Daoy (cell line): ENCODE results near the gene LIMA1. TPM values are rescaled to one million over a fixed set of nuclear protein-coding genes. Genes with fewer than 3 reads are reported as not detected.
"Not testable (repeated sequence)": the region's sequence is repeated elsewhere in the genome, so short reads cannot be mapped to it uniquely, and the experiment has no call there.

ENCODE experiments used
- DNase-seq: peaks from one replicate; pipeline ENCODE4 v3.0.0-alpha.2; 2015; ENCODE audit warnings: low read depth
- total RNA-seq: library from RNA; depleted of rRNA; stranded (reverse); fragments of >200 nt; shearing (Covaris generic); gene quantifications from 2 replicates; pipeline ENCODE4 v1.2.3, GENCODE V29; 2014

The LIMA1 gene
- total RNA-seq, 1 experiment from 2014 or later = 166 TPM

- DNase-seq = peak; percentile 61
Measured at GRCh38 chr12:50187084-50187900, 96.0 kb downstream of the LIMA1 start.

- DNase-seq = peak; percentile 46
Measured at GRCh38 chr12:50186681-50187080, 96.6 kb downstream of the LIMA1 start.

GRCh38 chr12:50185970-50186663 is 97.2 kb downstream of the LIMA1 start:
- peak; percentile 81 for DNase-seq

- DNase-seq = no peak
Measured at GRCh38 chr12:50185301-50185895, 97.9 kb downstream of the LIMA1 start.

- DNase-seq = no peak
Measured at GRCh38 chr12:50184261-50184660, 99.1 kb downstream of the LIMA1 start.

- no peak for DNase-seq
Measured at GRCh38 chr12:50182461-50182860, 100.9 kb downstream of the LIMA1 start.

DNA sequence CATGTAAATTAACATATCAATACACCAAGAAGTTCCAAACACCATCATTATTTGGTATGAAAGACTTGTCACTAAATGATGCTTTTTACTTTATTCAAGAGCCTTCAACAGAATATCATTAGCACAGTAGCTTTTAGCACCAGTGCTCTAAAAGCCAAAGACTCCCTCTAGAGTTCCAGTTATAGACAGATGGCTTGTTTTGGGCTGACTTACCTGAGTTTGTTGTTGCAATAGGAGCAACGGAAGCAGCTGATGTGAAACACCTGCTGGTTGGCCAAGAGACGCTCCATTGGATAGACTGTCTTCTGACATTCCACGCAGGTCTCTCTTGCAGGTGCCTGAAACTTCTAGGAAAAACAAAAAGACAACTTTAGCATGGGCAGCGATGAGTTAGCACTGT is 101.6 kb downstream of the LIMA1 start:
- DNase-seq = no peak

- DNase-seq = no peak
Measured at GRCh38 chr12:50175716-50176026, 107.6 kb downstream of the LIMA1 start.

- DNase-seq = peak; percentile 58
Measured at GRCh38 chr12:50174971-50175715, 108.2 kb downstream of the LIMA1 start.

- peak; percentile 100 for DNase-seq
Measured at GRCh38 chr12:50167049-50167828, 116.1 kb downstream of the LIMA1 start, which contains the start of gene CERS5. TSS of gene CERS5 (minus strand) at chr12:50167369. CDS start at chr12:50167297, 72 bp downstream.

DNA sequence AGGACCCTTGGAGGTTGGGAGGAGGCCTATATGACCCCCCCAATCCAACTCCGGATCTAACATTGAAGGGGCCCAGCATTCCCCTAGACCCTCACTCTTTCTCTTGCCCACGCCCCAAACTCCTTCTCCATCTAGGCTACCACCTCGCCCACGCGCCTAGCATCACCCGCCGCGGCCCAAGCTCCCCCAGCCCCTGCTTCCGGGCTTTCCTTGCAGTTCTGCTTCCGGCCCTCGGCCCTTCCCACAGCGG is 116.6 kb downstream of the LIMA1 start:
- DNase-seq = peak; percentile 57

DNA sequence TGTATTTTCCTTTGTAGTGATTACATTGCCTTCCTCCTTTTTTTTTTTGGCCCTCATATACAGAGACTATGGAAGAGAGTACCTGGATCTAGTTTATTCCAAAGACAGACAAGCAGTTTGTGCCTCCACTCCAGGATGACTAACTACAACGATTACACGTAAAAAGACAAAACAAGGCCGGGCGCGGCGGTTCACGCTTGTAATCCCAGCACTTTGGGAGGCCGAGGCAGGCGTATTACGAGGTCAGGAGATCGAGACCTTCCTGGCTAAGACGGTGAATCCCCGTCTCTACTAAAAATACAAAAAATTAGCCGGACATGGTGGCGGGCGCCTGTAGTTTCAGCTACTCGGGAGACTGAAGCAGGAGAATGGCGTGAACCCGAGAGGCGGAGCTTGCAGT is 118.4 kb downstream of the LIMA1 start:
- DNase-seq = no peak

DNA sequence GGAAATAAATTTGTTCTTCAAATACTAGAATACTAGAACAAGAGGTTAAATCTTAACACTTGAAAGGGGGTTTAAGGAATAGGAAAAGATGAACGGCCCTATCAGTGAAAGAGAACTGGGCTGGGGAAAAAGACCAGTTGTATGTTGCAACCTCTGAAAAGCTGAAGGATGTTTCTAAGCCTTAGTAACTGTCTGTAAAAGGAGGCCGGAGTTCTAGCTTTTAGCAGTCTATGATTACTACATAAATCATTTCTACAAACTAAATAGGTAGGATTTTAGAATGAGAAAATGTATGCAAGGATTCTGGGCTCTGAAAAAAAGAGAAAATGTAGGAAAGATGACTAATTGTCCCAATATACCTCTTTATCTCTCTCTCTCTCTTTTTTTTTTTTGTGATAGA is 121.1 kb downstream of the LIMA1 start:
- no peak for DNase-seq

GRCh38 chr12:50160643-50161042 is 122.7 kb downstream of the LIMA1 start:
- DNase-seq = no peak

DNA sequence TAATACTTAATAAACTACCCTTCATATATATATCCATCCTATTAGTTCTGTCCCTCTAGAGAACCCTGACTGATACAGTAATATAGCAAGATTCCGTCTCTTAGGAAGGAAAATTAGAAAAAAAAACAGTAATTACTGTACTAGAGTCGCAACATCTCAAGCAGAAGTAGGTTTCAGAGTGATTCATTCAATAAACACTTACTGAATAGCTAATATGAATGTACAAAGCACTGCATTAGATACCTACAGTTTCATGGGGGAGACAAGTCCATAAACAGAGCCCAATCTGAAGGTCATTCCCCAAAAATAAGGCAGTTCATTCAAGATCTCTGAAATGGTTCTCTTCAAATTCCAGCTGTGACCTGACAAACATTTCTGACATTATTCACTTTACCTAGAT is 126.1 kb downstream of the LIMA1 start:
- DNase-seq = no peak

- no peak for DNase-seq
Measured at GRCh38 chr12:50156641-50157040, 126.7 kb downstream of the LIMA1 start.

DNA sequence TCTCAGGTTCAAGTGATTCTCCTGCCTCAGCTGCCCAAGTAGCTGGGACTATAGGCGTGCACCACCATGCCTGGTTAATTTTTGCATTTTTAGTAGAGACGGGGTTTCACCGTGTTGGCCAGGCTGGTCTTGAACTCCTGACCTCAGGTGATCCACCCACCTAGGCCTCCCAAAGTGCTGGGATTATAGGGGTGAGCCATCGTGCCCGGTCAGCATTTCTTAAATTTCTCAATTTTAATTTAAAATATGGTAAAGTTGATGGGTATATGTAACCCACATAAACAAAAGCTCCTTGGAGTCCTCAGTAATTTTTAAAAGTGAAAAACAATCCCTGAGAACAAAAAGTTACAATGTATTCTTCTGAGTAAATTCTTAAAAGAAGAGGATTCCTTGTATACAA is 128.4 kb downstream of the LIMA1 start:
- not testable (repeated sequence) for DNase-seq

- DNase-seq = no peak
Measured at GRCh38 chr12:50151047-50151687, 132.2 kb downstream of the LIMA1 start.

DNA sequence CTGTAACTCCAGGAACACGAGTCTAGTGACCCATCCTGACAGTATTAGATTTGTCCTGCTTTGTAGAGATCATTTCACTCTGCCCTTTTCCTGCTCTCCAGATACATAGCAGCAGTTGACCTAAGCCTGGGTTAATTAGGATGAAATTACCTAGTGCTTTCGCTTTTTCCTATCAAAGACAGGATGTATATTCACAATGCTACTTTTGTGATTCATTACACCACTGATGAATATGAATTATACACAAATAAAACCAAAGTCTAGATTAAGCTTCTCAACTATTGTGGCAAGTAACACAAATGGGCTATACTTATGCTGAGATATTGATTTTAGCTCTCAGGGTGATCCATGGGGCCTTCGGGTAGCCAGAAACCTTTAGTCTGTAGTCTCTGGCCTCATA is 134.0 kb downstream of the LIMA1 start:
- DNase-seq = no peak

- DNase-seq = not testable (repeated sequence)
Measured at GRCh38 chr12:50148011-50148410, 135.3 kb downstream of the LIMA1 start.

- no peak for DNase-seq
Measured at GRCh38 chr12:50147281-50147680, 136.0 kb downstream of the LIMA1 start.
